GM10266 (cell line): ENCODE results near the gene SCFD2.

ENCODE experiments used
- DNase-seq: peaks from one replicate; pipeline ENCODE4 v3.0.0; 2012; ENCODE audit errors: extremely low spot score
- TF ChIP-seq, protein P1 (sequence below): IDR thresholded peaks from 2 replicates; pipeline ENCODE4 v1.5.1; 2012; ENCODE audit warnings: mild to moderate bottlenecking, low read depth; ENCODE audit not compliant: control insufficient read depth, insufficient read depth; ENCODE audit errors: missing control alignments

Gene SCFD2

DNA sequence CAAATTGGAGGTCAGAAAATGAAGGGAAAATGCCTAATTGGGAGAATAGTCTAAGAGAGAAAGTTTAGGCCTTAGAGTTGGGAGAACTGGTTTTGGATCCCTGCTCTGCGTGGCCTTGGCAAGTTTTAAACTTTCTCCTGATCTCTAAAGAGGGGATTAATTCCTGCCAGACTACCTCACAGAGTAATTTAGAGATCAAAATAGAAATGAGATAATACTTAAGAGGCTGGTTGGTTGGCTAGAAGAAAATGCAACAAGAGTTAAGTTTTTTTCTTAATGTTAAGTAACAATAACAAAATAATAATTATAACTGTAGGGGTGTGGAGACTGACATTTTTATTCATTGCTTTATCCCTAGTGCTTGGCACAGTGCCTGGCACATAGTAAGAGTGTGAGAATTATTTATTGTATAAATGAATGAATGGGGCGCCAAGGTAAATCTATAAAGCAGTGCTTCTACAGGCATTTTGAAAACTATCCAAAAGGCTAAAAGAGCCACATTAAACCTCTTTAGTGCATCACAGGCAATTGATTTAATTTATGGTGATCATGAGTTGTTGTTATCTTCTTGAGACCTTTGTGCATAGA, 343.3 kb downstream of the SCFD2 start:
- TF ChIP-seq, protein P1, sequence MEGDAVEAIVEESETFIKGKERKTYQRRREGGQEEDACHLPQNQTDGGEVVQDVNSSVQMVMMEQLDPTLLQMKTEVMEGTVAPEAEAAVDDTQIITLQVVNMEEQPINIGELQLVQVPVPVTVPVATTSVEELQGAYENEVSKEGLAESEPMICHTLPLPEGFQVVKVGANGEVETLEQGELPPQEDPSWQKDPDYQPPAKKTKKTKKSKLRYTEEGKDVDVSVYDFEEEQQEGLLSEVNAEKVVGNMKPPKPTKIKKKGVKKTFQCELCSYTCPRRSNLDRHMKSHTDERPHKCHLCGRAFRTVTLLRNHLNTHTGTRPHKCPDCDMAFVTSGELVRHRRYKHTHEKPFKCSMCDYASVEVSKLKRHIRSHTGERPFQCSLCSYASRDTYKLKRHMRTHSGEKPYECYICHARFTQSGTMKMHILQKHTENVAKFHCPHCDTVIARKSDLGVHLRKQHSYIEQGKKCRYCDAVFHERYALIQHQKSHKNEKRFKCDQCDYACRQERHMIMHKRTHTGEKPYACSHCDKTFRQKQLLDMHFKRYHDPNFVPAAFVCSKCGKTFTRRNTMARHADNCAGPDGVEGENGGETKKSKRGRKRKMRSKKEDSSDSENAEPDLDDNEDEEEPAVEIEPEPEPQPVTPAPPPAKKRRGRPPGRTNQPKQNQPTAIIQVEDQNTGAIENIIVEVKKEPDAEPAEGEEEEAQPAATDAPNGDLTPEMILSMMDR = no peak
- DNase-seq = no peak

DNA sequence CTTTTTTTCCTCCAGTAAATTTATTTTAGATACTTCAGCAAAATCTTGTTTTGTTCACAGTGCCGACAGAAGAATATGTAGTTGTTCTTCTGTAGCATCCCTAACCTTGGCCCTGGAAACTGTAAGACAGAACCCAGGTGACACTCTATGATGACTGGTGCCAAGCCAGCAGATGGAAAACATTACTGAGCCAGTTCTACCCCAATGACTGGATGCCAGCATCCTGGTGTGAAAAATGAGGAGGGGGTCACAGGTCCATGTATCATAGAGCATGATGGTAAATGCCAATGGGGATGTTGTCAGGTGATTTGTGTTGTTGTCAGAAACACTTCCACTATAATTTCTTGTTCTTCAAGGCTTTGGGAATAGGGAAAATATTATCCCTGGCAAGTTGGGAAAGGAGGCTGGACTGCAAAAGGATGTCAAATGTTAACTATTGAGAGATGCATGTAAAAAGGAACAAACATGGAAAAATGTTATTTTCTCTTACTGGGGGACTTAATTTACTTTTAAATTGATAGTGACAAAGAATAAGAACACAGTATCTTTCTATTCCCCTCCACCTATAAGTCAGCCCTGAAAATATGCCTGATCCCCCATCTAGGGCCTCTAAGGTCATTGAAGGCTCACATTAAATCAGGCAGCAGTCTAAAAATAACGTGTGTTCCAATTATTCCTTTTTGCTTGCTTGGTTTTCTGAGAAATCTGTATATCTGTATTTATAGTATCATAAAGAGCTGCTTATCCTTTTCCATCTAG, 343.9 kb downstream of the SCFD2 start:
- TF ChIP-seq, protein P1 = no peak
- no peak for DNase-seq

DNA sequence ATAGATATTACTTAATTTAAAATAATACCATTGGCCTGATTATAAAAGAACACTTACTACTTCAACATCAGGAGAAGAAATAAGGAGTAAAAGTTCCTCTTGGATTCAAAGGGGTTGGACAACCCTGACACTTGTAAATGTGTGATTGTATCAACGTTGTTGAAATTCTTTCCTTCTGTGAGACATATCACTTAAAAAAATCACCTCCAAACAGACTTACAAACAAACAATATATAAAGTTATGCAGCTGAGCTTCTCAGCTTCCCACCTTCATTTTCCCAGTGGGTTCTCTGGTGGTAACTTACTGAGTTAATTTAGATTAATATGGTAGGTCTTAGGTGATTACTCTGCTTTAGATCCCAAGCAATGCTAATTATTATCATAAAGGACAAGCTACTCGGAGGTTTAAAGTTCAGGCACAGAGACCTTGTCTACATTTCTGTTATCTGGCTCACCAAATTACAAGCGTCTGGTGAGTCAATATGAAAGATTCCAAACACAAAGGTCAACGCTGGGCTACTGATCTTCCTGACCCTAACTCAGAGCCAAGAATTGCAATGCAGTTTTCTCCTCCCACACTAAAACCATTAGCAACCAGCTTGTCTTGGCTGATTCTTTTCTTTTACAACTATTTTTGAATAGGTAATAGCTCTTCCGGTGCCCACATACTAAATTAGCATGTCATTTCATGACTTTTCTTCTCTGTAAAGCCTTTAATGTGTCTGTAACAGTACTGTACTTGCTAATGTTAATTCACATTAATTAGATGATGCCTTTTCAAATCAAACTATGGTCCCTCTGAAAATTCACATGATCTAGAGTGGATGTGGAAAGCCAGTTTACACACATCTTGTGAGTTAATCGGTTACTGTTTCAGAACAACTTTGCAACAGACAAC, 346.1 kb downstream of the SCFD2 start:
- no peak for DNase-seq

DNA sequence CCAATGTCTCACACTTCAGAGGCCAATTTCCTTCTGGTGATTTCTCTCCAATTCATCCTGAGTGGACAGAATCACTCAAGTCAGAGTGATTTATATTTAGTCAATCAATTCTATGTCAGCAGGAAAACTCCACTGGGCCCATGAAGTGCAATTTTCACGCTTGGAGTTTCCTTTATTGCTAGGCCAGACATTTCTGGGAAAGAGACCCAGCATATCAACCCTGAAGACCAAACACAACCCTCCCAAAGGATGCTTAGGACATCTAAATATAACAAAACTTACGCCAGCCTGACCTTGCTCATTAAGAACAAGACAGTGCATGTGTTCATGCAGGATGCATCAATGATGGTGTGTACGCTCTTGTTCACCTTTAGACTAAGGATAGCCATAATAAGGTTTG, 347.4 kb downstream of the SCFD2 start:
- TF ChIP-seq, protein P1 = no peak

More for the DNA sequence above, 346.1 kb downstream of the SCFD2 start:
- TF ChIP-seq, protein P1 = no peak

DNA sequence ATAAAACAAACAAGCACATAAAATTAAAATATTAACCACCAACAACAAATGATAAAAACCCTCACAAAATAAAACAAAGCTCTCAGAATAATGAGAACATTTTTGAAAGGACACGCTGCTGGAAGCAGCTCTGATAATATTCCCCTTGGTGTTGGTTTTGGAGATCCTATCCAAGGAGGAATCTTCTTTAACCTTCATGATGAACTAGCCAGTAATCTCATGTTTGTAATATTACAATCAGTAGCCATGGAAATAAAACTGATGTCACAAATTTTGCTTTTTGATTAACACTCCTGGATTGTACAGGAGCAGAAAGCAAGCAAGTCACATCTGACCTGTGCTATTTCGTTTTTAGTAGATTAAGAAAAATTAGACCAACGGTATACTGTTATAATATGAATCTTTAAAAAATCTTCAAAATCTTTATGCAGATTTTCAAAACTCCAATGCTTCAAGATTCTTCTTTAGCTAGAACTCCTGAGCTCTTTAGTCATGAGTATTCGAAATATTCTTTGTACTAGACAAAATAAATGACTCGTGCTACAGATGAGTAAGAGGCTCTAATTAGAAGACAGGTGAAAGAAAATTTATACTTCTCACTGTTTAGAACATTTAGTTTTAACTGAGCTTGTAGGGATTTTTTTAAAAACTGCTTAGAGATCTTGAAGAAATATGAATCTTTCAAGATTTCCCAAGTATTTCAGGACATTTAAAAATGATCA, 349.6 kb downstream of the SCFD2 start:
- no peak for DNase-seq

More for the DNA sequence above, 347.4 kb downstream of the SCFD2 start:
- DNase-seq = no peak

DNA sequence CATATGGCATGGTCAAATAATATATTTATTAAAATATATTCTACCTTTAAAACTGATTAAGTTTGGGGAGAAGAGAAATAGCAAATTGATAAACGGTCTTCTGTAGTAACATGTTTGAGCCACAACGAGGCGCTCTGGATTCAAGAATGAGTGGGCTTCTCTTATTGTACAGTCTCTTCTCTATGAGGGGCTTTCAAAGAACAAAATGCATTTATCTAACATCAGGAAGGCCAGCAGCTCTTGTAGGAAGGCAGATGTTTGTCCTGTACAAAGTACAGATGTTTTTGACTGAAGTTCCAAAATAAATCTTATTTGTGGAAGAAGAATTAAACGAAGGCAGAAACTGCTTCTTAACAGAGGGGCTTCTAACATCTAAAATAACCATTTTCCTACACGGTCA, 350.2 kb downstream of the SCFD2 start:
- DNase-seq = no peak

More for the DNA sequence above, 349.6 kb downstream of the SCFD2 start:
- TF ChIP-seq, protein P1 = no peak

More for the DNA sequence above, 350.2 kb downstream of the SCFD2 start:
- TF ChIP-seq, protein P1 = peak; percentile 42
